ENCODE results near the gene PRRG2.

DNA sequence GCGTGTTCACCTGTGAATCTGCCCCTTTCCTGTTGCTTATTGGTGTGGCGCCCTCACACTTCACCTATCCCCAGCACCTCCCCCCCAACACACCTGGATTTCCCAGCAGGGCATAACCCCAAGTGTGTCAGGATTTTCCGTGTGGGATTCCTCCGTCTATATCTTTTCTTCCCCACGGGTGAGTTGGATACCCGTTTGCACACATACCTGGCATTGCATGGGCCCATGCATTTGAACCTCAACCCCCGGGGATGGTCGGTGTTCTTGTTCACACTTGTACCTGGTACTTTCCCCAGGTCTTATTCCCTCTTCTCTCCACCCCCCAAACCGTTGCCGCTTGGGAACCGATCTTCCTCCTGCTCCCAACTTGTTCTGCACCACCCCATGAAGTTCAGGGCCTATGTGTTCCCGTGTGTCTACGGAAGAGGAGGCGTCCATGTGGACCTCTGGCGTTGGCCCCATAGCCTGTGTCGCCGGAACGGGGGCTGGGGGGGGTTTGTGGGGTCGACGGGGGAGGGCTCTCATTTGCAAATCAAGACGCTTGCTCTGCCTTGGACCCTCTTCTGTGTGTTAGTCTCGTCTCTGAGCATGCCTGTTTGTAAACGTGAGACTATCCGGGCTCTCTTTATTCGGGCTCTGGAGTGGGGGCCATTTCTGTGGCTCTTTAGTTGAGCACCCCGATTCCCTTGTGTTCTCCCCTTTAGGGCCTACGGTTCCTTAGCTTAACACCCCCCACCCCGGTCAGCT is 11.5 kb downstream of the PRRG2 start:
- TF ChIP-seq, protein P1, sequence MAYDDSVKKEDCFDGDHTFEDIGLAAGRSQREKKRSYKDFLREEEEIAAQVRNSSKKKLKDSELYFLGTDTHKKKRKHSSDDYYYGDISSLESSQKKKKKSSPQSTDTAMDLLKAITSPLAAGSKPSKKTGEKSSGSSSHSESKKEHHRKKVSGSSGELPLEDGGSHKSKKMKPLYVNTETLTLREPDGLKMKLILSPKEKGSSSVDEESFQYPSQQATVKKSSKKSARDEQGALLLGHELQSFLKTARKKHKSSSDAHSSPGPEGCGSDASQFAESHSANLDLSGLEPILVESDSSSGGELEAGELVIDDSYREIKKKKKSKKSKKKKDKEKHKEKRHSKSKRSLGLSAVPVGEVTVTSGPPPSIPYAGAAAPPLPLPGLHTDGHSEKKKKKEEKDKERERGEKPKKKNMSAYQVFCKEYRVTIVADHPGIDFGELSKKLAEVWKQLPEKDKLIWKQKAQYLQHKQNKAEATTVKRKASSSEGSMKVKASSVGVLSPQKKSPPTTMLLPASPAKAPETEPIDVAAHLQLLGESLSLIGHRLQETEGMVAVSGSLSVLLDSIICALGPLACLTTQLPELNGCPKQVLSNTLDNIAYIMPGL (CRISPR knock-in tag; IDR thresholded peaks at IDR 0.05; ENCODE audit: borderline replicate concordance in 1 of 2, low read depth in 1 of 2), result no peak
- TF ChIP-seq TAF1 (CRISPR knock-in tag; IDR thresholded peaks at IDR 0.05), result no peak
- no peak for TF ChIP-seq SNAI1 (CRISPR knock-in tag; IDR thresholded peaks at IDR 0.05; ENCODE audit: borderline replicate concordance)

Measured in HepG2 (cell line).